Gastrocnemius medialis (tissue), 4 donors: ENCODE results near the gene NDUFA13.

ENCODE experiments used
- CTCF ChIP-seq, 5 experiments: fragments of 450-650 bp in 3 of 5; fragments of 200-600 bp in 2 of 5; sonication (generic) in 2 of 5; IDR thresholded peaks in 4 of 5; conservative IDR thresholded peaks in 1 of 5; 1 replicate in 4 of 5; 2 replicates in 1 of 5; pipeline ENCODE4 v1.5.1; 2016 to 2019; ENCODE audit warnings: antibody characterized with exemption in 5 of 5, mild to moderate bottlenecking in 3 of 5, moderate library complexity in 3 of 5
- POLR2A ChIP-seq, 2 donors: fragments of 450-650 bp; IDR thresholded peaks; one replicate each; pipeline ENCODE4 v1.6.1; 2017; ENCODE audit warnings: antibody characterized with exemption in 2 of 2, mild to moderate bottlenecking in 2 of 2, moderate library complexity in 2 of 2

- TF ChIP-seq CTCF (IDR thresholded peaks at IDR 0.05 in 4 of 5, conservative IDR thresholded peaks at IDR 0.05 in 1 of 5) (no peak), POLR2A (IDR thresholded peaks at IDR 0.05) (no peak)
Measured at GRCh38 chr19:19544257-19544953, 28.4 kb downstream of the NDUFA13 start.
